ENCODE measurements around the gene KIF13A. TPM values are rescaled to one million over a fixed set of nuclear protein-coding genes. Genes with fewer than 3 reads are reported as not detected.
"Not testable (repeated sequence)": the region's sequence is repeated elsewhere in the genome, so short reads cannot be mapped to it uniquely, and the experiment has no call there.

Gene KIF13A
- total RNA-seq, 2 donors from 2014 or later = 35.3 to 45.0 TPM

- TF ChIP-seq CTCF (conservative IDR thresholded peaks at IDR 0.05) = no peak
- Histone ChIP-seq H3K27me3 (ENCODE audit: control insufficient read depth, insufficient read depth, low read length, poor library complexity, severe bottlenecking) (no peaks in the 10 kb centered on the region), H3K9ac (ENCODE audit: extremely low read depth, low read length, poor library complexity, severe bottlenecking) (no peak overlapping the region), H3K27ac (ENCODE audit: low read depth, low read length) (no peak overlapping the region), H3K9me3 (ENCODE audit: control insufficient read depth, low read length) (peaks cover under 1% of the 10 kb centered on the region), H3K4me1 (ENCODE audit: control insufficient read depth, insufficient read depth, low read length) (peaks cover 4% of the 10 kb centered on the region), H3K36me3 (ENCODE audit: control insufficient read depth, insufficient read depth, low read length) (peaks cover 40% of the 10 kb centered on the region), H3K4me3 (ENCODE audit: low read length) (no peak overlapping the region)
- no peaks in the 10 kb centered on the region for H3K9me3 Mint-ChIP-seq
- H3K4me1 Mint-ChIP-seq = peaks cover 7% of the 10 kb centered on the region
- H3K27me3 Mint-ChIP-seq (ENCODE audit: insufficient read depth) = no peaks in the 10 kb centered on the region
- 96 to 100% methylated on average over 2 to 6 of the region's 6 CpGs for WGBS, 2 experiments (ENCODE audit: insufficient coverage in 1 of 2, insufficient read length in 1 of 2)
- no peak overlapping the region for H3K4me3 Mint-ChIP-seq
- no peak for DNase-seq
- H3K36me3 Mint-ChIP-seq (ENCODE audit: low read depth) = peaks cover 45% of the 10 kb centered on the region
- no peak overlapping the region for H3K27ac Mint-ChIP-seq
These were observed 173.9 kb downstream of the KIF13A start for GRCh38 chr6:17813542-17813941.

DNA sequence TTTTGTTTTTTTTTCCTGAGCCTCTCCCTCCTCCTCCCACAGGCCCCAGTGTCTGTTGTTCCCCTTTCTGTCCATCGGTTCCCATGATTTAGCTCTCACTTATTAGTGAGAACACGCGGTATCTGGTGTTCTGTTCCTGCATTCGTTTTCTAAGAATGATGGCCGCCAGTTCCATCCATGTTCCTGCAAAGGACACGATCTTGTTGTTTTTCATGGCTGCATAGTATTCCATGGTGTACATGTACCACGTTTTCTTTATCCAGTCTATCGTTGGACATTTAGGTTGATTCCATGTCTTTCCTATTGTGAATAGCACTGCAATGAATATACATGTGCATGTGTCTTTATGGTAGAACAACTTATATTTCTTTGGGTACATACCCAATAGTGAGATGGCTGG, 175.1 kb downstream of the KIF13A start:
- Mint-ChIP-seq H3K9me3 (peaks cover 9% of the 10 kb centered on the region), H3K4me3 (no peak overlapping the region), H3K27me3 (ENCODE audit: insufficient read depth) (no peaks in the 10 kb centered on the region), H3K36me3 (ENCODE audit: low read depth) (peaks cover 56% of the 10 kb centered on the region), H3K4me1 (peaks cover 1% of the 10 kb centered on the region), H3K27ac (no peak overlapping the region)
- 94 to 96% methylated on average over 8 of the region's 8 CpGs for WGBS, 2 experiments (ENCODE audit: insufficient coverage in 1 of 2, insufficient read length in 1 of 2)
- H3K4me1 ChIP-seq (ENCODE audit: control insufficient read depth, insufficient read depth, low read length) = peaks cover 4% of the 10 kb centered on the region
- no peak for DNase-seq
- H3K9ac ChIP-seq (ENCODE audit: extremely low read depth, low read length, poor library complexity, severe bottlenecking) = no peak overlapping the region
- H3K9me3 ChIP-seq (ENCODE audit: control insufficient read depth, low read length) = peaks cover 13% of the 10 kb centered on the region
- TF ChIP-seq CTCF (conservative IDR thresholded peaks at IDR 0.05) = no peak
- peaks cover 52% of the 10 kb centered on the region for H3K36me3 ChIP-seq (ENCODE audit: control insufficient read depth, insufficient read depth, low read length)
- H3K27ac ChIP-seq (ENCODE audit: low read depth, low read length) = no peak overlapping the region
- H3K4me3 ChIP-seq (ENCODE audit: low read length) = no peak overlapping the region
- H3K27me3 ChIP-seq (ENCODE audit: control insufficient read depth, insufficient read depth, low read length, poor library complexity, severe bottlenecking) = no peaks in the 10 kb centered on the region

- TF ChIP-seq CTCF (conservative IDR thresholded peaks at IDR 0.05) = no peak
- no peaks in the 10 kb centered on the region for H3K4me1 Mint-ChIP-seq
- Histone ChIP-seq H3K9me3 (ENCODE audit: control insufficient read depth, low read length) (peaks cover 18% of the 10 kb centered on the region), H3K9ac (ENCODE audit: extremely low read depth, low read length, poor library complexity, severe bottlenecking) (no peak overlapping the region), H3K27ac (ENCODE audit: low read depth, low read length) (no peak overlapping the region), H3K27me3 (ENCODE audit: control insufficient read depth, insufficient read depth, low read length, poor library complexity, severe bottlenecking) (no peaks in the 10 kb centered on the region), H3K36me3 (ENCODE audit: control insufficient read depth, insufficient read depth, low read length) (peaks cover 51% of the 10 kb centered on the region), H3K4me3 (ENCODE audit: low read length) (no peak overlapping the region), H3K4me1 (ENCODE audit: control insufficient read depth, insufficient read depth, low read length) (no peaks in the 10 kb centered on the region)
- no peaks in the 10 kb centered on the region for H3K27me3 Mint-ChIP-seq (ENCODE audit: insufficient read depth)
- peaks cover 17% of the 10 kb centered on the region for H3K9me3 Mint-ChIP-seq
- H3K4me3 Mint-ChIP-seq = no peak overlapping the region
- 92 to 95% methylated on average over 4 to 5 of the region's 5 CpGs for WGBS, 2 experiments (ENCODE audit: insufficient coverage in 1 of 2, insufficient read length in 1 of 2)
- DNase-seq = no peak
- H3K27ac Mint-ChIP-seq = no peak overlapping the region
- H3K36me3 Mint-ChIP-seq (ENCODE audit: low read depth) = peaks cover 70% of the 10 kb centered on the region
These were observed 178.8 kb downstream of the KIF13A start for GRCh38 chr6:17808609-17809008.

GRCh38 chr6:17807431-17807830, 180.0 kb downstream of the KIF13A start:
- not testable (repeated sequence) for H3K27me3 ChIP-seq (ENCODE audit: control insufficient read depth, insufficient read depth, low read length, poor library complexity, severe bottlenecking); DNase-seq; H3K9ac ChIP-seq (ENCODE audit: extremely low read depth, low read length, poor library complexity, severe bottlenecking); H3K4me3 Mint-ChIP-seq; H3K4me3 ChIP-seq (ENCODE audit: low read length); H3K27ac Mint-ChIP-seq; H3K4me1 ChIP-seq (ENCODE audit: control insufficient read depth, insufficient read depth, low read length); H3K27me3 Mint-ChIP-seq (ENCODE audit: insufficient read depth); H3K4me1 Mint-ChIP-seq; H3K27ac ChIP-seq (ENCODE audit: low read depth, low read length)
- peaks cover 18% of the 10 kb centered on the region for H3K9me3 ChIP-seq (ENCODE audit: control insufficient read depth, low read length)
- 68% methylated on average over 5 of the region's 5 CpGs; no CpG with 5 or more reads in 1 of the 2 experiments for WGBS, 2 experiments (ENCODE audit: insufficient coverage in 1 of 2, insufficient read length in 1 of 2)
- Mint-ChIP-seq H3K36me3 (ENCODE audit: low read depth) (peaks cover 68% of the 10 kb centered on the region), H3K9me3 (peaks cover 17% of the 10 kb centered on the region)
- peaks cover 49% of the 10 kb centered on the region for H3K36me3 ChIP-seq (ENCODE audit: control insufficient read depth, insufficient read depth, low read length)

Data from endodermal cell (in vitro differentiated cells).